K562 (cell line): Measurements from ENCODE around the gene COX7B. TPM values are rescaled to one million over a fixed set of nuclear protein-coding genes. Genes with fewer than 3 reads are reported as not detected.

Experiments used
- ARID2 ChIP-seq: fragments of 450-650 bp; IDR thresholded peaks from 2 replicates; pipeline ENCODE4 v1.6.1; 2017; ENCODE audit warnings: antibody characterized with exemption, mild to moderate bottlenecking
- BCL6 ChIP-seq: fragments of 250-450 bp; sonication (Bioruptor Pico); IDR thresholded peaks from 2 replicates; pipeline ENCODE4 v1.4.0; 2020
- C11orf30 ChIP-seq: fragments of 450-650 bp; IDR thresholded peaks from 2 replicates; pipeline ENCODE4 v1.6.1; 2016; ENCODE audit warnings: low read depth, mild to moderate bottlenecking
- CHD1 ChIP-seq: fragments of 200-600 bp; sonication (generic); IDR thresholded peaks from one replicate; pipeline ENCODE4 v1.6.1; 2012; ENCODE audit warnings: mild to moderate bottlenecking, moderate library complexity, low read length, inconsistent platforms
- CREB1 ChIP-seq, 2 experiments: sonication (generic) in 1 of 2; formaldehyde crosslinking in 1 of 2; IDR thresholded peaks; 2 replicates each; pipeline versions ENCODE4 v1.6.1 to v1.8.0; 2012 to 2022; ENCODE audit warnings: inconsistent platforms in 1 of 2, mild to moderate bottlenecking in 1 of 2, missing genetic modification reagents in 1 of 2, moderate library complexity in 1 of 2
- EP400 ChIP-seq: fragments of 450-650 bp; IDR thresholded peaks from 2 replicates; pipeline ENCODE4 v1.6.1; 2017; ENCODE audit warnings: antibody characterized with exemption, mild to moderate bottlenecking, moderate library complexity
- ETS1 ChIP-seq: conservative IDR thresholded peaks from 2 replicates; pipeline ENCODE4 v1.6.1; 2011; ENCODE audit warnings: low read depth, mild to moderate bottlenecking, low read length; ENCODE audit not compliant: control insufficient read depth
- FOXA1 ChIP-seq: fragments of 450-650 bp; IDR thresholded peaks from 2 replicates; pipeline ENCODE4 v1.6.1; 2016; ENCODE audit warnings: mild to moderate bottlenecking, borderline replicate concordance
- HDGF ChIP-seq: fragments of 450-650 bp; IDR thresholded peaks from 2 replicates; pipeline ENCODE4 v1.6.1; 2016
- JUND ChIP-seq, 2 experiments: IDR thresholded peaks; 2 replicates in 1 of 2; 3 replicates in 1 of 2; pipeline ENCODE4 v1.6.1; 2011; ENCODE audit warnings: borderline replicate concordance in 2 of 2, low read depth in 2 of 2, low read length in 2 of 2, improper control_type of control experiment in 1 of 2, missing biosample characterization in 1 of 2, missing genetic modification characterization in 1 of 2, missing genetic modification reagents in 1 of 2
- MYNN ChIP-seq, 2 experiments: sonication (generic); formaldehyde crosslinking in 1 of 2; IDR thresholded peaks; 2 replicates each; pipeline versions ENCODE4 v1.5.0 to v1.6.1; 2016 to 2020; ENCODE audit warnings: antibody characterized with exemption in 1 of 2, missing genetic modification reagents in 1 of 2
- NFE2L1 ChIP-seq: fragments of 450-650 bp; IDR thresholded peaks from 2 replicates; pipeline ENCODE4 v1.6.1; 2016; ENCODE audit warnings: missing genetic modification characterization, low read depth, mild to moderate bottlenecking, missing compliant biosample characterization, moderate library complexity, borderline replicate concordance
- RFX1 ChIP-seq: fragments of 450-650 bp; IDR thresholded peaks from 2 replicates; pipeline ENCODE4 v1.6.1; 2016; ENCODE audit warnings: mild to moderate bottlenecking, moderate library complexity
- RNF219 ChIP-seq: fragments of 250-450 bp; sonication (Bioruptor Pico); IDR thresholded peaks from 2 replicates; pipeline ENCODE4 v1.5.0; 2022; ENCODE audit warnings: mild to moderate bottlenecking
- SAP30 ChIP-seq: fragments of 200-600 bp; sonication (generic); IDR thresholded peaks from 2 replicates; pipeline ENCODE4 v1.6.1; 2012; ENCODE audit warnings: borderline replicate concordance, low read depth, mild to moderate bottlenecking, moderate library complexity, low read length, control low read depth, inconsistent platforms; ENCODE audit not compliant: insufficient read depth, poor library complexity, severe bottlenecking
- ZNF316 ChIP-seq: fragments of 450-650 bp; IDR thresholded peaks from 2 replicates; pipeline ENCODE4 v1.6.1; 2016
- ZNF407 ChIP-seq: fragments of 450-650 bp; IDR thresholded peaks from 2 replicates; pipeline ENCODE4 v1.6.1; 2016; ENCODE audit warnings: low read depth
- polyA plus RNA-seq, 8 experiments: library from polyadenylated mRNA; depleted of rRNA in 4 of 8; stranded (reverse) in 5 of 8; unstranded in 3 of 8; fragments of >200 nt; fragmentation: Nextera tagmentation in 2 of 8; fragmentation: Illumina TruSeq in 1 of 8; extraction: Ambion mirVana in 2 of 8; extraction: Trizol in 1 of 8; gene quantifications; 2 replicates each; pipeline versions ENCODE4 v1.2.1 to v1.2.3, GENCODE V29; 2011 to 2014; ENCODE audit warnings: inconsistent platforms in 1 of 8, missing spikeins in 1 of 8
- total RNA-seq, 7 experiments: library from RNA; depleted of rRNA in 6 of 7; stranded (reverse); fragments of >200 nt in 6 of 7; fragmentation: Illumina TruSeq in 2 of 7; extraction: Trizol in 2 of 7; gene quantifications; 2 replicates each; pipeline versions ENCODE4 v1.2.1 to v1.2.3, GENCODE V29; 2011 to 2021; ENCODE audit warnings: low replicate concordance in 1 of 7

COX7B gene
- total and polyA plus RNA-seq, 9 of the 15 experiments (the other 6 are each of a cell fraction or from before 2014, with no cell fraction given): 549 to 2,891 (median 1,307) TPM

GRCh38 chrX:77937291-77937690 is 38.0 kb downstream of the COX7B start (continued):
- TF ChIP-seq ZNF407 (no peak), NFE2L1 (tag) (peak; percentile 32; the same call in 1 of the 2 replicates), EP400 (no peak), CREB1 (IDR thresholded peaks at IDR 0.05) (no peak), CREB1 (CRISPR knock-in tag; IDR thresholded peaks at IDR 0.05) (no peak), RNF219 (CRISPR knock-in tag) (no peak), ETS1 (no peak), RFX1 (no peak), CHD1 (no peak), JUND (IDR thresholded peaks at IDR 0.05; ENCODE audit: borderline replicate concordance, low read depth, low read length) (0 out of 2 replicates have a peak, but pooled peaks have one; percentile 8), JUND (tag; IDR thresholded peaks at IDR 0.05; ENCODE audit: borderline replicate concordance, low read depth, low read length) (no peak), MYNN (IDR thresholded peaks at IDR 0.05) (no peak), MYNN (CRISPR knock-in tag; IDR thresholded peaks at IDR 0.05) (no peak), ARID2 (no peak), BCL6 (CRISPR knock-in tag) (no peak), HDGF (no peak), C11orf30 (peak; percentile 73), SAP30 (no peak), ZNF316 (peak; percentile 88), FOXA1 (no peak)
